Bronchial epithelial cell (primary cell): ENCODE results near the gene NUP107. TPM values are rescaled to one million over a fixed set of nuclear protein-coding genes. Genes with fewer than 3 reads are reported as not detected.

ENCODE experiments used
- DNase-seq: peaks from one replicate; pipeline ENCODE4 v3.0.0-alpha.2; 2010; ENCODE audit warnings: low read depth
- FAIRE-seq: peaks from 2 replicates; lab custom pipeline; 2011; peaks lifted over from hg19 to GRCh38; lab: Jason Lieb, UNC
- H3K27me3 ChIP-seq: 2 replicates; pipeline ENCODE4 v1.5.1; 2011; ENCODE audit warnings: low read length; ENCODE audit not compliant: control insufficient read depth, insufficient read depth
- H3K36me3 ChIP-seq: 2 replicates; pipeline ENCODE4 v1.5.1; 2011; ENCODE audit warnings: low read length; ENCODE audit not compliant: control insufficient read depth, insufficient read depth
- H3K4me3 ChIP-seq: 2 replicates; pipeline ENCODE4 v1.5.1; 2011; ENCODE audit warnings: mild to moderate bottlenecking, low read depth, low read length, control low read depth
- CTCF ChIP-seq: IDR thresholded peaks from 2 replicates; pipeline ENCODE4 v1.5.1; 2011; ENCODE audit warnings: mild to moderate bottlenecking, moderate library complexity, low read length, control low read depth, inconsistent platforms; ENCODE audit not compliant: insufficient read depth, severe bottlenecking
- total RNA-seq: library from RNA; depleted of rRNA; stranded (reverse); fragments of >200 nt; gene quantifications from 2 replicates; pipeline ENCODE4 v1.2.1, GENCODE V29; 2014

Gene NUP107
- total RNA-seq, 1 donor from 2014 or later: 28.7 TPM

GRCh38 chr12:68745376-68745903 lies 58.7 kb downstream of the NUP107 start:
- TF ChIP-seq CTCF: no peak
- Histone ChIP-seq H3K4me3 (peak overlapping the region; percentile 70), H3K36me3 (peaks cover 5% of the 10 kb centered on the region), H3K27me3 (no peaks in the 10 kb centered on the region)
- DNase-seq (peak; percentile 1), FAIRE-seq (no peak)

- Histone ChIP-seq H3K36me3 (peaks cover 5% of the 10 kb centered on the region), H3K27me3 (no peaks in the 10 kb centered on the region), H3K4me3 (peak within 1 kb of the TSS; percentile 70)
- no peak for TF ChIP-seq CTCF
- DNase-seq: peak; percentile 75
- no peak for FAIRE-seq
These were observed 59.3 kb downstream of the NUP107 start, which contains the start of gene SLC35E3 for GRCh38 chr12:68745904-68746571. Gene SLC35E3, plus strand, starts transcription at chr12:68746176. Its CDS starts 202 bp downstream, at chr12:68746378.

GRCh38 chr12:68746572-68747180 lies 59.9 kb downstream of the NUP107 start:
- FAIRE-seq: no peak
- H3K4me3 ChIP-seq: peak overlapping the region; percentile 70
- H3K27me3 ChIP-seq: no peaks in the 10 kb centered on the region
- H3K36me3 ChIP-seq: peaks cover 4% of the 10 kb centered on the region
- peak; percentile 73 for DNase-seq
- TF ChIP-seq CTCF: no peak

- Histone ChIP-seq H3K36me3 (peaks cover 5% of the 10 kb centered on the region), H3K27me3 (no peaks in the 10 kb centered on the region), H3K4me3 (no peak overlapping the region)
- DNase-seq (no peak), FAIRE-seq (no peak)
- TF ChIP-seq CTCF: no peak
These were observed 62.7 kb downstream of the NUP107 start for GRCh38 chr12:68749443-68749842.

- no peak overlapping the region for H3K4me3 ChIP-seq
- no peak for DNase-seq
- H3K36me3 ChIP-seq: peaks cover 5% of the 10 kb centered on the region
- H3K27me3 ChIP-seq: no peaks in the 10 kb centered on the region
- FAIRE-seq: no peak
- no peak for TF ChIP-seq CTCF
These were observed 63.1 kb downstream of the NUP107 start for GRCh38 chr12:68749861-68750260.
